GM12873 (cell line): ENCODE measurements around the gene HOXC13.

Experiments
- TF ChIP-seq, protein P1 (sequence below): IDR thresholded peaks from 2 replicates; pipeline ENCODE4 v1.5.1; 2012; ENCODE audit warnings: low read depth, mild to moderate bottlenecking, moderate library complexity, low read length, control low read depth; ENCODE audit not compliant: insufficient read depth; ENCODE audit errors: missing control alignments

Gene HOXC13

DNA sequence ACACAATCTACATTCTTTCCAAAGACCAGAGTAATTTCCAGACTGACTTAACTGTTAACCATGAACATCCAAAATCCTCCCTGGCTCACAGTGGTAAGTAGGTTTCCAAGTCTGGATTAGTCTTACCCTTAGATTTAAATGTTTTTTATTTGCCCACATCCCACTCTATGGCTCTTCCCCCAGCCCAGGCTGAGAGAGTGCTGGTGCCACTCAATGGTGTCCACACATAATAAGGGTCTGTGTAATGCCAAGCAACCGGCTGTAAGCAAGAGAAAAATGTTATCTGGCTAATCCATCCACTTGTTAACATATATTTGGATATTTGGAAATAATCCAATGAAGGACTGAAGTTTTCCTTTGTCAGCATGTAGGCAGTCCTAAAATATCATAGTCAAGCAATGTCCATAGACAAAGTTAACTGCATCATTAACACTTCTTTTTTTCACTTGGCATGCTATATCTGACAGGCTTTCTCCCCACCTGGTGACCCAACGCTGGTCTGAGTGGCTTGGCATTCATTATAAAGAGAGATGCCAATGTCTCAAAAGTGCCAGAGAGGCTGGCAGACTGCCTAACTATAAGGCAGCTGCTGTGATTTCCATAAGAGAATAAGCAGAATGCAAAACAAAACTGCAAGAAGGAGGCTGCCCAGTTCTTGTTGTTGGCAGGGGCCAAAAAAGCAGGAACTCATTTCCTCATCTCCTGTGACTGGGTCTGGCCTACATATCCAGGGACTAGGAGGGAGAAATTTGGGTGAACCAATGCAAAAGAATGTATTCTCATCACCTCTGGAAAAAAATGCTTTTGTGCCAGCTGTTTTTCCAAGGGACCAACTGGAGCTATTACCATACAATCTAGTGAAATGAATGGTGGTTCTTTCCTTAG is 13.9 kb upstream of the HOXC13 start:
- TF ChIP-seq, protein P1, sequence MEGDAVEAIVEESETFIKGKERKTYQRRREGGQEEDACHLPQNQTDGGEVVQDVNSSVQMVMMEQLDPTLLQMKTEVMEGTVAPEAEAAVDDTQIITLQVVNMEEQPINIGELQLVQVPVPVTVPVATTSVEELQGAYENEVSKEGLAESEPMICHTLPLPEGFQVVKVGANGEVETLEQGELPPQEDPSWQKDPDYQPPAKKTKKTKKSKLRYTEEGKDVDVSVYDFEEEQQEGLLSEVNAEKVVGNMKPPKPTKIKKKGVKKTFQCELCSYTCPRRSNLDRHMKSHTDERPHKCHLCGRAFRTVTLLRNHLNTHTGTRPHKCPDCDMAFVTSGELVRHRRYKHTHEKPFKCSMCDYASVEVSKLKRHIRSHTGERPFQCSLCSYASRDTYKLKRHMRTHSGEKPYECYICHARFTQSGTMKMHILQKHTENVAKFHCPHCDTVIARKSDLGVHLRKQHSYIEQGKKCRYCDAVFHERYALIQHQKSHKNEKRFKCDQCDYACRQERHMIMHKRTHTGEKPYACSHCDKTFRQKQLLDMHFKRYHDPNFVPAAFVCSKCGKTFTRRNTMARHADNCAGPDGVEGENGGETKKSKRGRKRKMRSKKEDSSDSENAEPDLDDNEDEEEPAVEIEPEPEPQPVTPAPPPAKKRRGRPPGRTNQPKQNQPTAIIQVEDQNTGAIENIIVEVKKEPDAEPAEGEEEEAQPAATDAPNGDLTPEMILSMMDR: no peak

GRCh38 chr12:53927220-53928029 is 11.2 kb upstream of the HOXC13 start:
- TF ChIP-seq, protein P1: no peak

GRCh38 chr12:53928054-53928835 is 10.4 kb upstream of the HOXC13 start:
- TF ChIP-seq, protein P1: no peak

DNA sequence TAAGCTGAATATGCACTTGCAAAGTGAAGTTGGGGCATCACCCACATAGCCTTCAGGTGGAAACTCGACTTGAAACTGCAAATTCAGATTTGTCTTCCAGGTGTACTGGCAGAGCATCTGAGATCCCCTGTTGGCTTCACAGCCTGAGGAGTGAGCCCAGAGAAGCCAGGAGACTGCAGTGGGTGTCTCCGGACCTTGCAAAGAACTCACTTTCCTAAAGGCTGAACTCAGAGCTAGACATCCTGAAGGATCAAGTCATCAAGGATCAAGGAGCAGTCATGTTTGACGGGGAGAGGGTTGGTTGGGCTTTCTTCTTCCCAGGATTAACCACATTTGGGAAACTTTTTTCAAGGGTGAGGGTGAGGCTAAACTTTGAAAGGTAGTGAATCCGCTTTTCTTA is 9.1 kb upstream of the HOXC13 start:
- TF ChIP-seq, protein P1: no peak

GRCh38 chr12:53930591-53931255 is 7.9 kb upstream of the HOXC13 start:
- TF ChIP-seq, protein P1: no peak

GRCh38 chr12:53931844-53932581 is 6.6 kb upstream of the HOXC13 start:
- TF ChIP-seq, protein P1: no peak
